NCI-H1105 treated with DMSO at 0.1 percent for 48 hours (cell line): ENCODE results near the gene TP53I11.

Source experiments
- DNase-seq: peaks from one replicate; lab custom pipeline; 2025; lab: John Stamatoyannopoulos, UW

TP53I11 gene

DNA sequence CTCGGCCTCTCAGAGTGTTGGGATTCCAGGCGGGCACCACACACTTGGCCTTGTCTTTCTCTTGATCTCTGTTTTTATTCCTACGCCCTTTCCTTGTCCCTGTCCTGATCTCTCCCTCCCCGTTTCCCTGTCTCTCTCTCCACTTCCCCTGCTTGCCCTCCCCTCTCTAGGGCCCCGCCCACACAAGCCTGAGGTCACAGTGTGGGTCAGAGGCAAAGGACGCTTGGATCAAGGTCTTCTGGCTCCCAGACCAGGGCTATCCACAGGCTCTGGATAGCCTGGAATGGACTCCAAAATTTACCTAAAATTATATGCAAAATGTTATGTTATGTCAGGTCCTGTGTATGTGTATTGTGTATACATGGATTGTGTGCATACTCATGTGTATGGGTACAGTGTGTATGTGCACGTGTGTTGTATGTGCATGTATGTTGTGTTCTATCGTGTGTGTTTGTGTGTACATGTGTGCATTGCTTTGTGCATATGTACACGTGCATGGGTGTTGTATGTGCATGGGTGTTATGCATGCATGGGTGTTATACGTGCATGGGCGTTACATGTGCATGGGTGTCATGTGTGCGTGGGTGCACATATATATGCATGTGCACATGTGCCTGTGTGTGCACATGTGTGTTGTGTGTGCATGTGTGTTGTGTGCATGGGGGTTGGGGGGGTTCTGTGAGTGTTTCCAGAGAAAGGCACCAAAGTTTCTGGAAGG is 38.3 kb downstream of the TP53I11 start:
- DNase-seq = no peak

DNA sequence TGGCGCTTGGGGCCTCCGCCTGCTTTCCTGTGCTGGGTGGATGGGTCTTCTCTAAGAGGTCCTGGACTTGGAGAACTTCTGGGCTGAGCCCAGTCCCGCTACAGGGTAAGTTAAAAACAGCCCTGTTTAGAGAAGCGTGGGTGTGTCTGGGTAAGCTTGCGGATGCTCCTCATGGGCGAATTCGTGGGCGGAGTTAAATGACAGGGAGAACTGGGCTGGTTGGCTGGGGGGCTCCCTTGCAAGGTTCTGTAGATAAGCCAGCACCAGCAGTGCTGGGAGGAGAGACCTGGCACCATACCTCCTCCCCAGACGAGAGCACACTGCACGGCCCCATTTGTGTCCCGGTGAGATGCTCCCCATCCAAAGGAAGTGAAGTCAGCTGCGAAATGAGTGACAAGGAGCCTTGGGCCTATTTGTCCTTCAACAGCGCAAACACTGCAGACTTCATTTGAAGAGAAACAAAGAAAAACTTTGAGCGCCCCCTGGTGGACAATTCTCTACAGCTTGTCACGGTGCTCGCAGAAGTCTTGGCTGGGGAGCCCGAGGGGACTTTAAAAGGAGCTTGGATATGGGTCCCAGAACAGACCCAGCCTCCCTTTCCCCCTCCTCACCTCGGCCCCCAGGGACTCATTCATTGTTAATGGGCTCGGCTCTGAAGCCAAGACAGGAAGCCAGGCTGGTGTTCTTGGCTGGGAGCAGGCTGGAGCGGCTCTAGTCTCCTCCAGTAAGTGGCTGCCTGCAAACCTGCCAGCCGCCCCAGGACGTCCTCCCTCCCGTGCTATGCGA is 39.5 kb downstream of the TP53I11 start:
- DNase-seq = peak; percentile 86

DNA sequence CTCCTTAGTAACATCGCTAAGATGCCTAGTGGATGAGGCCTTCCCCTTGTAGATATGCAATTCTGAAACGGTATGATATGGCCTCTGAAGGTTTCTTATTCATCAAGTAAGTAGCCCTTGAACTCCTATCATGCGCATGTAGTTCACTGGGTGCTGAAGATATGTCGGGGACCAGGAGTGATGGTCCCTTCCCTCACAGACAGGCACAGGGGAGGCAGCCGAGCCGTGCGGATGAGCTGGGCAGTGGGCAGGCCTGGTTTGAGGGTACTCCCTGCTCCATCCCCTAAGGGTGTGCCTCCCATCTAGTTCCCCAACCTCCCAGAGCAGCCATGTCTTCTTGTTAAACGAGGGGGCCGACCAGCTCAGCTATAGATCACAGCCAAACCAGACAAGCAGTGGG is 40.1 kb downstream of the TP53I11 start:
- no peak for DNase-seq

DNA sequence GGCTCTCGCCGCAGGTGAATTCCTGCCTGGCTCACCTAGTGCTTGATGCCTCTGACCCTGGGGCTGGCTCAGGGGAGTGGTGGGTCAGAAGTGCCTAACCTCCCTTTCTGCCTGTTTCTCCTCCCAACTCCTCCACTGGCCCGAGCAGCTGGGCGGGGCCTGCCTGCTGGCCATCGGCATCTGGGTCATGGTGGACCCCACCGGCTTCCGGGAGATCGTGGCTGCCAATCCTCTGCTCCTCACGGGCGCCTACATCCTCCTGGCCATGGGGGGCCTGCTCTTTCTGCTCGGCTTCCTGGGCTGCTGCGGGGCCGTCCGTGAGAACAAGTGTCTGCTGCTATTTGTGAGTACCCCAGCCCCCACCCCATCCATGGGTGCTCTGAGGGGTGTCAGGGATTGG is 41.1 kb downstream of the TP53I11 start:
- no peak for DNase-seq

DNA sequence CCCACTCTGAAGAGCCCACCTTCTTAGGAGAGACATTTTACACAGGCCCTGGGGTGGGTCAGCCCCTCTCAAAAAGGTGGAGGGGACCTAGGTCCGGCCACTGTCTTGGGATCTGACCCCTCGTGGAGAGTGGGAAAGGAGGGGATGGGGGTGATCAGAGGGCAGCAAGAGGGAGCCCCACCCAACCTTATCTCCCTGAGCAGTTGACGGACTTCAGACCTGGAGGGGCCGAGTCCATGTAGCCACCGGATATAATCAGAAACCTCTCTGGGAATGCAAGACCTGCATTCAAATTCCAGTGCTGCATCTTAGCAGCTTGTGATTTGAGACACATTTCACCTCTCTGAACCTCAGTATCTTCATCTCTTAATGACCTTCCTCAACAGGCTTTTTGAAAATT is 44.0 kb downstream of the TP53I11 start:
- no peak for DNase-seq

DNA sequence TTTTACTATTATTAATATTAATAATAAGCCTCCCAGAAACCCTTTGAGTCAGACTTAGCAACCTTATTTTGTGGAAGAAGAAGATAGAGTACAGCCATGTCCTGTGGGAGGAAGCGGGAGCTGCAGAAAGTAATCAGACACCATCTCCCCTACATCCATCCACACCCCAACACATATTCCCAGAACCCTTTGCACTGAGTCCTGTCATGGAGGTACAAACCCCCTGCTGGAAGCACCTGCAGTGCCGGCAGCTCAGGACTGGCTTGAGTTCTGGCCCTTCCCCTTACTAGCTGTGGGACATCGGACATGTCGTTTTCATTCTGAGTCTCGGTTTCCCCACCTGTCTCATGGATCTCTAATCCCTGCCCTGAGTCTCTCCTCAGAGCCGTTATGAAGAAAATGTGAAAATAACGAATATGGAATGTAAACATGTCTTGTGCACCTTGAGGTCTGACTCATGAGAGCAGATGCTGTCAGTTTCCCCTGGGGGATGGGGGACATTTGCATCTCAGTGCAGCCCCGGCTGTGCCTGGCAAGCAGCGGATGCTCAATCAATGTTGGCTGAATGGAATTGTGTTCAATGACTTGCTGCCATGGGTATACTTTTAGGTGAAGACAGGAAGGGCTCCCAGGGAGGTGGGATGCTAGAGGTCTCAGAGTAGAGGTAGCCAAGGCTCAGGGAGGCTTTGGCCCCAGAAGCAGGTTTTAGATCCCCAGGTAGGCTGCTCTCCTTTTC is 45.4 kb downstream of the TP53I11 start:
- DNase-seq = no peak

DNA sequence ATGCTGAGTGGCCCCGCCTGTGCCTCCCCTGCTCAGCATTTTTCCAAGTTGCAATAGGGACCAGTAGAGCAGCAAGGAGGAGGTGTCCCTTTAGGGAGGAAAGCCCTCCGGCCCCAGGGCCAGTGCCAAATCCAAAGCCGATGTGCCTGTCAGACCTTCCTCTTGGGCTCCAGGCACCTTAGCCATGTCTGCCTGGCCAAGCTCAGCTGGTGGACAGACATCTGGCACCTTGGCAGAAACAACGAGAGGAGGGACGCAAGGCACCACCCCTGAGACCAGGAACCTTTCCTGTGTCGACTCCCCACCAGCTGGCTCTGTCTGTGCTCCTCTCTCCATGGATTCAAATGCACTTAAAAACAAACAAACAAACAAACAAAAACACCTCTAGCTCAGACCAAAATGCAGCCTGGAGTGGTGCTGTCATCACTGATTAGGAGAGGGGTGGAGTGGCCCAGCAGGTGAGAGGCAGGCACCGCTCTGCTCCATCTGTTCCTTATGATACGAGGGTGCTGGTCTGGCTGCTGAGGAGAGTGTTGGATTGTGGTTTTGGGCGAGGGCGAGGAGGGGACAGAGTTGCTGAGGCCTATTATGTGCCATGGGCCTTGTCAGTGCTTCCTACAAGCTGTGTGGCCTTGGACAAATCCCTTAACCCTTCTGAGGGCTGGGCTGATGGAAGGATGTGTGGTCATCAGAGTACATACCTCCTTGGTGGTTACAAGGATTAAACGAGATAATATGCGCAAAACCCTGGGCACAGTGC is 46.2 kb downstream of the TP53I11 start:
- no peak for DNase-seq

DNA sequence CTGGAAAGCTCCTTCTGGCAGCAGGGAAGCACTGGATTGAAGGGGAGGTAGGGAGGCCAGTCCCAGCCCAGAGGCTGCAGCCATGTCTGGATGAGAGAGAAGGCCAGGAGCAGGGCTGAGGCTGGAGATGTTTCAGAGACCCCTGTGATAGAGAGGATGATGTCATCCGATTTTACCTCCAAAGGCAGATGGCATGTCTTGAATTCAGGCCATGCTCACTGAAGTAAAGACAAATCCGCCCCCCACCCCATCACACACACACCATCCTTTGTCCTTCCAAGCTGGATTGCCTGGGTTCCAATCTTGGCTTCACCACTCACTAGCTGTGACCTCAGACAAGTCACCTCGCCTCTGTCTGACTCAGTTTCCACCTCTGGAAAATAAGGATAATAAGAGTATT is 47.2 kb downstream of the TP53I11 start:
- DNase-seq = no peak

DNA sequence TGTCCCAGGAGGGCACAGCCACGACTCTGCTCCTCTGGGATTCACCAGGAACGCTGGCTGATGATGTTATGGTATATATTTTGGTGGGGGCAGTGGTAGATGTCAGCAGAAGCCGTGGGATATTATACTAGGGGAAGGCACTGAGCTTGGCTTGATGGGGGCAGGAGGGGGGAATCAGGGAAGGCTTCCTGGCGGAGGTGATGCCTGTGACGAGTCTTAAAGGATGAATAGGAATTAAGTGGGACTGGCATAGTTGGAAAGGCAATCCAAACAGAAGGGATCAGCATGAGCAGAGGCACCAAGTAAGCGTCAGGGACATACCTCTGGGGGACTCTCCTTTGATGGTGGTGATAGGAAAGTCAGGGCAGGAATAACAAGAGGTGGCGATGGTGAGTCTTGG is 47.6 kb downstream of the TP53I11 start:
- DNase-seq = no peak

DNA sequence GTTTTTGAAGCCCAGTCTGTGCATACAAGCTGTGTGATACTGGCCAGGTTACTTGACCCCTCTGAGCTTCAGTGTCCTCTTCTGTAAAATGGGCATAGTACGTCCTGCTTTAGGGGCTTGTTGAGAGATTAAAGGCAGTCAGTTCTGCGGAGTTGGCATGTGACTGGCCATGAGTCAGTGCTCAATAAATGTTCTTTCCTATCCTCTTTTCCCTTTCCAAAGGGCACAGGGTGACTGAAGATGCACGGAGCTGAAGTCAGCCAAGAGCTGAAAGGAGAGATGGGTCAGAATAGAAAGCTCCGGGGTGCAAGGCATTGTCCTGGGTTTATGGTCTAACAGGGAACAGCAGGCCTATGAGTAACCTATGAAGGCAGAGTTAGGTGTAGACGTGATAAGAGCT is 48.9 kb downstream of the TP53I11 start:
- DNase-seq = no peak

DNA sequence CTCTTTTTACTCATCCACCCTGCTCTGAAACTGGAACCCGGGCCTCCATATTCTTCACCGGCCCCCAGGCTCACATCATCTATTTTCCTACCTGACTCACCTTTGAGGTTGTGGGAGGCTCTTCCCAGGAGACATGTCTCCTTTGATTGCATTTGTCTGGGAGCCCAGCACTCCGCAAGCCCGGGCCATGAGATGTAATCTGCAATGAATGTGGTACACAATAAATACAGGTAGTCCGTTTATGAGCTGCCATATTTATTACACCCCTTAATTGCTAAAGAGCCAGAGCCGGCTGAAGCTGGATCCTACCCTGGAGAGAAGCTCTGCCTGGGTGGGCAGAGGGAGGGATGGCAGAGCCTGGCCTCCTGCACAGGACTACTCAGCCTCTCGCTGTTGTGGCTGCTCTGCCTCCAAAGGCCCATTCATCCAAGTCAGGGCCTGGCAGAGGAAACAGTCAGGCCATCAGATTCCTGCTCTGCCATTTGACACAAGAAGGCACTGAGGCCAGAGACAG is 49.5 kb downstream of the TP53I11 start:
- no peak for DNase-seq

DNA sequence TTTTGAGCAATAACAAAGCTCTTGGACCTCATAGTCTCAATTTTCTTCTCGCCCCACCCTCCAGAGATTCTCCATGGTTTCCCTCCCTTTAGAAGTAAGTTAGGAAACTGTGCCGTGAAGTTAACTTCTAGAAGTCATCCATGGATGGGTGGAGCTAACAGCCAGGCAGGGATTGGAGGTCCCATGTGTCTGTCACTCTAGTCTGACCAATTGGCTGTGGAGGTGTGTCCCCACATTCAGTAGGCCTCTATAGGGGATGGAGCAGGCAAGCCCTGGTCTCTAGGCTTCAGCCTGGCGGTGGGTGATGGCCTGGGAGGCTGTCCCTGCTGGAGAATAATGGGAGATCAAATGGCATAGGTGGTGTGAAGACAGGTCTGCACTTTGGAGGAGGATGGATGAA is 50.7 kb downstream of the TP53I11 start:
- no peak for DNase-seq

DNA sequence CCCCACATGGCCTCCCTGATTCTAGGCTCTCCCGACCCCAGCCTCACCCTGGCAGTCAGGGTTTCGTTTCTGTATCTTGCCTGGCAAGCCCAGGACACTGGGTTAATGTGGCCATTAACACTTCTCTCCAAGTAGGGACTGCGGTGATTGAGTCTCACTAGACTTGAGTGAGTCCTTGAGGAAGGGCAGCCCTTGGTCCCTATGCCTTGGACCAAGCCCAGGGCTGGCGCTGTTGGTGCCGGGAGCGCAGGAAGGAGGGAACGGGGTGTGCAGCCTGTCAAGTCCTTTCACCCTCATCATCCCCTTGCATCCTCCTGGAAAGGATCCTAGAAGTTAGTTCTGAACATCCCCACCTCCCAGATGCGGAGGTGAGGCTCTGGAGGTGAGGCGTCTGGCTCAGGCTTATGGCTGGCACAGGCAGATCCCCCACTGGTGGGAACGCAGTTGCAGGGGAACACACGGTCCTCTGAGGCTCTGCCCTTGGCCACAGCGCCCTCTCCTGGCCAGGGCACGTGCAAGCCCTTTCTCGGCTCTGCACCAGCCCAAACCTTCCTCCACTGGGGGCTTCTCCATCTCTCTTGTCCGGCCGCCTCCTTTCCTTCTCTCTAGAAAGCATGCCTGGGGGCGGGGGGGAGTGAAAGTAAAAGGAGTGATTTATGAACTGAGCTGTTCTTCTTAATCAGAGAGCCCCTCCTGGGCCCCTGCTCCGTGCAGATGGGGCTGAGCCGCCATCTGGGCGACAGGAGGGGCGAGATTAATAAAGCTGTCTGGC is 56.7 kb downstream of the TP53I11 start:
- DNase-seq = peak; percentile 53

DNA sequence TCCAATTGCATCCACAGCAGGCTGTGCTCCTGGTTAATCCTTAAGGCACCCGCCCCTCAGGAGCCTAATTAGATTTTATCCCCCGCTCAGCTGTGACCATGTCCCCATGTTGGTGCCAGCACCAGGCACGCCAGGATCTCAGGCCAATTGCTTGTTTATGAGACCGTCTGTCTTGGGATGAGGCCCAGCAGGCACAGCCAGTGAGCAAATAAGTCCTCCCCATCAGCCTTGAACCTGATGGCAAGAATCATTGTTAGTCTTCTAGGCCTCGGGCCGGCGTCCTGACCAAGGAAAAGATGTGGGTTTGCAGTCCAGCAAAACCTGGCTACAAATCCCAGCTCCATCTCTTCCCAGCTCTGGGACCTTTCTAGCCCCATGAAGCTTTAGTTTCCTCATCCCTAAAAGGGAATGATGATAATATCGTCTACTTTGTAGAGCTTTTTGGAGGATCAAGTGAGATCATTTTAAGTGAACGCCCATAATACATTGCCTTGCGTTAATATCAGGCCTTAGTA is 57.3 kb downstream of the TP53I11 start:
- DNase-seq = no peak

DNA sequence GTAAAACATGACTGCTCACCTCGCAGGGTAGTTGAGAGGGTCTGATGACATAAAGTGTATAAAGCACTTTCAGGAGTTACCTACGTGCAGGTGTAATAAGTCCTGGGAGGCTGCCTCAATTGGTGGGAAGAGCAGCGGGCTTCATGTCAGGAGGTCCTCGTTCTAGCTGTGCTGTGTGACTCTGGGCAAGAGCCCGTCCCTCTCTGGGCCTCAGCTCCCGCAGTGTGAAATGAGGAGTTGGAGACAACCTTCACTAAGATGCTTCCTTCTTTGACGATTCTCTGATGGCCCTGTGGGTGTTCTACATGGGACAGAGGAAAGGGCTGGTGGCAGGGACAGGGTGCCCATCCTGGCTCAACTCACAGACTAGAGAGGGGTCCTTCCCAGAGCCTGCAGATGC is 57.8 kb downstream of the TP53I11 start:
- DNase-seq = no peak

DNA sequence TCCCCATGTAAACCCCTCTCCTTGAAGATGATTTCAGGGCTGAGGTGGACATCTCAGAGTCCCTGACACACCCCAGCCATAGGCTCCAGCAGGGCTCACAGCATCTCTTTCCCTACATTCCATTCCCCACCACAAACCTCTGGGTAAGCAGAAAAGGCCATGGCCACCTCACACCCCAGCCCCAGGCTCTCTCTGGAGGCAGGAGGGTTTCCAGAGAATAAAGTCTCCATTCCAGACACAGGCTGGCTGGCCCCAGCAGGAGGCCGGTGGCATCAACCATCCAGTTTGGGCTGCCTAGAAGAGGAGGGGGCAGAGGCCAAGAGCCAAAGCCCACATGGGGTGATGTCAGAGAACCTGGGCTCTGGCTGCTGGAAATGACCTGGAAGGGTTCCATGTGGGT is 61.4 kb downstream of the TP53I11 start:
- DNase-seq = no peak

DNA sequence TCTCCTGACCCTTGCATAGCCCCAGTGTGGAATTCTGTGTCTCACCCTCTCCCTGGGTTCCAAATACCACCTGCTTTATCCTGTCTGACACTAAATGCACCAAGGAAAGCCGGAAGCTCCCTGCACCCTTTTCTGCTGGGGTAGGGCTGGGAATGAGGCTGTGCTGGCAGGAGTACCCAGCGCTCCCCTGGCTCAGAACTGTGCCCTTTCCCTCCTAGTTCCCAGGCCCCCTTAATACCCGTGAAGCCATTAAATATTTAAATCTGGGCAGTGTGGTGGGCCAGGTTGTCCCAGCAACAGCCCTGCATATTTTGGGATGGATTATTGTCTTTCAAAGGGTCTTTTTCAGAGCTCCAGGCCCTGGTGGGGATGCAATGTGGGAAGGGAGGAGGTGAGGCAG is 63.0 kb downstream of the TP53I11 start:
- DNase-seq = no peak

DNA sequence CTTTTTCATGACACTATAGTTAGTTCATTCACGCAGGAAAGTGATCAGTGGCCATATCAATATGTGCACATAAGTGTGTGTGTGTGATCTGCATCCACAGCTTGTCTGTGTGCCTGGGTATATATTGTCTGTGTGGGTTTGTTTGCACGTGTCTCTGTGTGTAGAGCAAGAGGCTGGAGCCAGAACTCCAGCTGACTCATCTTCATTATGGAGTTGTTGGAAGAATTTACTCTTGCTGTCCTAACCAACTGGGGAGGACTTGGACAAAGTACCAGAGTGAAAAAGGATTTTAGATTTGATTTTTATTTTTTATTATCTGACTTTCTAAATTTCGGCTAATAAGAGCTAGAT is 63.9 kb downstream of the TP53I11 start:
- DNase-seq = no peak

DNA sequence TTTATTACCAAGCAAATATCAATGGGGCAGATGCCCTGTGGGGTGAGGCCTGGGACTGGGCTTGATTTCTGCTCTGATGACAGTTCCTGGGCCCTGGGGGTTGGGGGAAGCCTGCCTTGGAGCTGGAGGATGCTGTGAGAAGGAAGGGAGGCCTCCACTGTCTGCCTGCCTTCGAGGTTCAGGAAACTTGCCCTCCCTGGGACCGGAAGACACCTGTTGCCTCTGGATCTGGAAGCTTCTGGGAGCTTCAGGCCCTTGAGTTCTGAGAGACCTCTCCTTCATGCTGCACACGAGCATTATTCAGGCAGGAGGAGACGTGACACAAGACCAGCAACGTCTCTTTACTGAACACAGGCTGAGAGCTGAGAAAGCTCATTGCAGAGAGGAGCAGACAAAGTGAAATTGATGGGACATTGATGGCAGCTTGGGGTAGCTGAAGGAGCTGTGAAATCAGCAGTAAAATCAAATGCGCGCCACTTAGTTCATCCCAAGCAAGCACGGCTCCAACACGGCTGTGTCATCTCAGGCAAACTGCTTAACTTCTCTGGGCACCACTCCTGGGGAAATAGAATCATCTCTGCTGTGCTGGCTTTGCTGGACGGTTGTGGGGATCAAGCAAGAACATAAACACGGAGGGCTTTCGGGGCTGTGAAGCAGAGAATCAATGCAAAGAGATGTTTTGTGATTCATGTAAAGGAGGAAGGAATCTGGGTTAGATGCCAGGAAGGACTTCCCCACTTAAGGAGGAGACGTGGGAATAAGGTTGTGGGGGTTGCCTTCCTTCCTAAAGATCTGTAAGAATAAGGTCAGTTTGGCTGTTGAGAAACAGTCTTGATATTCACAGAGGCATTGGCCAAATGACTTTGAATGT is 64.5 kb downstream of the TP53I11 start:
- DNase-seq = no peak
